Nephron progenitor cell (in vitro differentiated cells): ENCODE measurements around the gene FCRL2.

Experiments used
- DNase-seq: peaks from one replicate; pipeline ENCODE4 v3.0.0; 2021
- H3K27ac Mint-ChIP-seq: 2 replicates; pipeline ENCODE4 v1.8.0; 2021; ENCODE audit warnings: mild to moderate bottlenecking, moderate library complexity, mixed read lengths
- H3K27me3 Mint-ChIP-seq: 2 replicates; pipeline ENCODE4 v1.8.0; 2021; ENCODE audit warnings: mild to moderate bottlenecking, low read depth, mixed read lengths; ENCODE audit not compliant: poor library complexity
- H3K36me3 Mint-ChIP-seq: 2 replicates; pipeline ENCODE4 v1.8.0; 2021; ENCODE audit warnings: low read depth, mixed read lengths
- H3K4me1 Mint-ChIP-seq: 2 replicates; pipeline ENCODE4 v1.8.0; 2021; ENCODE audit warnings: mixed read lengths
- H3K4me3 Mint-ChIP-seq: 2 replicates; pipeline ENCODE4 v1.8.0; 2021; ENCODE audit warnings: mild to moderate bottlenecking, moderate library complexity, mixed read lengths
- H3K9me3 Mint-ChIP-seq: 2 replicates; pipeline ENCODE4 v1.8.0; 2021; ENCODE audit warnings: mild to moderate bottlenecking, moderate library complexity, mixed read lengths
- TF ChIP-seq, protein P1 (sequence below): fragments of 200-600 bp; sonication (generic); IDR thresholded peaks from 2 replicates; pipeline ENCODE4 v1.5.0; 2021; ENCODE audit warnings: antibody characterized with exemption

The FCRL2 gene

DNA sequence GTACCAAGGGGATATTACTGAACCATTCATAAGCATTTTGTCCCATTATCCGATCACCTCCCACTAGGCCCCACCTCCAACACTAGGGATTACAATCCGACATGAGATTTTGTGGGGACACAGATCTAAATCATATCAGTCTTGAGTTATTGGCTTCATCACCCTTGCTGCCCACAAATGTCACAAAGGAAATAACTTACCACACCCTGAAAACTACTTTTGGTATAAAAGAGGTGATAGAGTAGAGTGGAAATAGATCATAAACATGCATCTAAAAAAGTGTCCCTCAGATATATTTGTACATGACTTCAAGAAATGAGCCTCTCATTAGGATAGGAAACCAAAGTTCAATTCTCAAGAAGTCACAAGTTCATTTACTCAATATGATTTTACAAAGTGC lies 53.8 kb downstream of the FCRL2 start:
- no peaks in the 10 kb centered on the region for H3K4me1 Mint-ChIP-seq
- no peak for DNase-seq
- TF ChIP-seq, protein P1, sequence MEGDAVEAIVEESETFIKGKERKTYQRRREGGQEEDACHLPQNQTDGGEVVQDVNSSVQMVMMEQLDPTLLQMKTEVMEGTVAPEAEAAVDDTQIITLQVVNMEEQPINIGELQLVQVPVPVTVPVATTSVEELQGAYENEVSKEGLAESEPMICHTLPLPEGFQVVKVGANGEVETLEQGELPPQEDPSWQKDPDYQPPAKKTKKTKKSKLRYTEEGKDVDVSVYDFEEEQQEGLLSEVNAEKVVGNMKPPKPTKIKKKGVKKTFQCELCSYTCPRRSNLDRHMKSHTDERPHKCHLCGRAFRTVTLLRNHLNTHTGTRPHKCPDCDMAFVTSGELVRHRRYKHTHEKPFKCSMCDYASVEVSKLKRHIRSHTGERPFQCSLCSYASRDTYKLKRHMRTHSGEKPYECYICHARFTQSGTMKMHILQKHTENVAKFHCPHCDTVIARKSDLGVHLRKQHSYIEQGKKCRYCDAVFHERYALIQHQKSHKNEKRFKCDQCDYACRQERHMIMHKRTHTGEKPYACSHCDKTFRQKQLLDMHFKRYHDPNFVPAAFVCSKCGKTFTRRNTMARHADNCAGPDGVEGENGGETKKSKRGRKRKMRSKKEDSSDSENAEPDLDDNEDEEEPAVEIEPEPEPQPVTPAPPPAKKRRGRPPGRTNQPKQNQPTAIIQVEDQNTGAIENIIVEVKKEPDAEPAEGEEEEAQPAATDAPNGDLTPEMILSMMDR: no peak
- no peak overlapping the region for H3K4me3 Mint-ChIP-seq
- H3K27ac Mint-ChIP-seq: no peak overlapping the region
- peaks cover 3% of the 10 kb centered on the region for H3K27me3 Mint-ChIP-seq
- no peaks in the 10 kb centered on the region for H3K36me3 Mint-ChIP-seq
- peaks cover 26% of the 10 kb centered on the region for H3K9me3 Mint-ChIP-seq

DNA sequence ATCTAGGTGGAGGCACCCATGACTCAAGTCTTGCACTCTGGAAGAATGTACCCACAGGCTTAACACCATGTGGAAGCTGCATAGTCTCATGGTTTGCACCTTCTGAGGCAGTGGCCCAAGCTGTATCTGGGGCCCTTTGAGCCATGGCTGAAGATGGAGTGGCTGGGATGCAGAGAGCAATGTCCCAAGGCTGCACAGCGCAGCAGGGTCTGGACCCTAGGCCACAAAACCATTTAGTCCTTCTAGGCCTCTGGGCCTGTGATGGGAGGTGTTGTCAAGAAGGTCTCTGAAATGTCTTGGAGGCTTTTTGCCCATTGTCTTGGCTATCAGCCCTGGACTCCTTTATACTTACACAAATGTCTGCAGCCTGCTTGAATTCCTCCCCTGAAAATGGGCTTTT lies 54.9 kb downstream of the FCRL2 start:
- H3K36me3 Mint-ChIP-seq: no peaks in the 10 kb centered on the region
- peaks cover 26% of the 10 kb centered on the region for H3K9me3 Mint-ChIP-seq
- TF ChIP-seq, protein P1: no peak
- no peak overlapping the region for H3K27ac Mint-ChIP-seq
- no peaks in the 10 kb centered on the region for H3K4me1 Mint-ChIP-seq
- peaks cover 3% of the 10 kb centered on the region for H3K27me3 Mint-ChIP-seq
- no peak overlapping the region for H3K4me3 Mint-ChIP-seq
- DNase-seq: no peak

DNA sequence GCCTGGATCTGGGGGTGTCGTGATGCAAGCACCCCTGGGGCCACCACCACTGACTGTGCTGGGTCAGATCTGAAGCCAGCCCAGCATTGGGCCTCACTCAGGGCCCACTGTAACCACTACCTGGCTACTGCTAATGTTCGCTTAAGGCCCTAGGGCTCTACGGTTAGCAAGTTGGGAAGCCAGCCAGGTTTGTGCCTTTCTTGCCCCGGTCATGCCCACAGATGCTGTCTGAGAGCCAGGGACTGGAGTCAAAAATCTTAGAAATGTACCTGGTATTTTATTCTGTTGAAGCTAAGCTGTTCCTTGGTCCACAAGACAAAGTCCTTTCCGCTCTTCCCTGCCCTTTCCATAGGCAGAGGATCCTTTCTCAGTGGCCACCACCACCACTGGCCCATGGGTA lies 61.2 kb downstream of the FCRL2 start:
- Mint-ChIP-seq H3K9me3 (peaks cover 1% of the 10 kb centered on the region), H3K4me1 (no peaks in the 10 kb centered on the region), H3K4me3 (no peak overlapping the region), H3K36me3 (no peaks in the 10 kb centered on the region), H3K27ac (no peak overlapping the region), H3K27me3 (no peaks in the 10 kb centered on the region)
- no peak for DNase-seq
- TF ChIP-seq, protein P1: no peak

DNA sequence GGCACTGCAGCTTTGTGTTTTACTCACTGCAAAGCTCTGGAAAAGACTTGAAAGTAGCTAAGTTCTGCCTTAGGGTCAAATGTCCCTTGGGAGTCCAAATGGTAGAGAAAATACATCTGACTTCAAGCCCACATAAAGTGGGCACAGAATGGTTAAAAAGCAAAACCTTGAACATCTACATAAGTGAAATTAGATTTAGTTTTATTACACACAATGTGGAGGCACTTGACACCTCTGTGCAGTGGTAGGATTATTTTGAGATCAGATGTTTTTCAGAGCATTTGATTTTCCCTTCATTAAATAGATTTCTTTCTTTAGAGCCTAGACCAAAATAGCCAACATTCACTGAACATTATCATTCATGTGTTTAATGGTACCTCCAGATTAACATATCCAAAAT lies 65.1 kb downstream of the FCRL2 start:
- H3K4me1 Mint-ChIP-seq: no peaks in the 10 kb centered on the region
- TF ChIP-seq, protein P1: no peak
- peaks cover 7% of the 10 kb centered on the region for H3K27me3 Mint-ChIP-seq

DNA sequence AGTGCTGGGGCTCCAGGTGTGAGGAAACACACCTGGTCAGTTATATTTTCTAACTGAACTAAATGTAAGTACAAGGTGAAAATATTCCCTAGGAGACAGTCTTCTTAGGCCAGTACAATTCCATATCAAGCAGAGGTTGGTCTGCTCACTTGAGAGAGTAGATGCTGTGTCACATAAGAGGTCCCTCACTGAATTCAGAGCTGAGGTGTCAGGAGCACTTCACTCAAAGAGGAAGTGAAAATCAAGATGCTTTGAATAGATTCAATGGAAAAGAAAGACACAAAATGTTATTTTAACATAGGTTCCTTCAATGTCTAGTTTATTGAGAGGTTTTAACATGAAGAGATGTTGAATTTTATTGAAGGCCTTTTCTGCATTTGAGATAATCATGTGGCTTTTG lies 72.1 kb downstream of the FCRL2 start:
- Mint-ChIP-seq H3K4me3 (no peak overlapping the region), H3K27ac (no peak overlapping the region), H3K9me3 (no peaks in the 10 kb centered on the region), H3K4me1 (no peaks in the 10 kb centered on the region), H3K36me3 (no peaks in the 10 kb centered on the region), H3K27me3 (peaks cover 6% of the 10 kb centered on the region)
- DNase-seq: no peak
- TF ChIP-seq, protein P1: no peak

More for the DNA sequence above, 65.1 kb downstream of the FCRL2 start:
- H3K36me3 Mint-ChIP-seq: no peaks in the 10 kb centered on the region
- H3K27ac Mint-ChIP-seq: no peak overlapping the region
- no peaks in the 10 kb centered on the region for H3K9me3 Mint-ChIP-seq
- no peak for DNase-seq
- no peak overlapping the region for H3K4me3 Mint-ChIP-seq

DNA sequence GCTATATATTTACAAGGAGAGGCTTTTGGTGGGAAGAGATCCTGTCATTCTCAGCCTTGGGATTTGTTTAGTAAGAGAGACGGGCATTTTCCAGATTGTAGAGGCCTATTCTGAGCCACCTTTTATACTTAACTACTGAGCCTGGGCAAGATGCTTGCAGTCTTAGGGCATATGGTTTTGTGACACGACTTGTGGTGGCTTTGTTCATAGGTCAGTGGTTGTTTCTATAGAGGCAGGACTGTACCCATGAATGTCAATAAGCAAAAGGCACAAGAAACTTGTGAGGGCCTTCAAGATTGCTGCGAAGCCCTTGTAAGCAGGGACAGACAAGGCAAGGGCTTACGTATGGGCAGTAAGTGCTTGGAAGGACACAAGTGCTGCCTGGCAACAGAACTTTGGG lies 73.0 kb downstream of the FCRL2 start:
- Mint-ChIP-seq H3K27me3 (peaks cover 8% of the 10 kb centered on the region), H3K4me1 (no peaks in the 10 kb centered on the region), H3K36me3 (no peaks in the 10 kb centered on the region), H3K27ac (no peak overlapping the region), H3K4me3 (no peak overlapping the region), H3K9me3 (no peaks in the 10 kb centered on the region)
- TF ChIP-seq, protein P1: no peak
- DNase-seq: no peak
